ENCODE measurements around the gene TLN1. TPM values are rescaled to one million over a fixed set of nuclear protein-coding genes. Genes with fewer than 3 reads are reported as not detected.

Gene TLN1
- polyA plus RNA-seq, 3 donors = 46.6 to 251 (median 93.0) TPM

GRCh38 chr9:35741740-35742139 is 9.7 kb upstream of the TLN1 start:
- Histone ChIP-seq H3K9ac (ENCODE audit: insufficient read depth, low read length, poor library complexity, severe bottlenecking) (no peak overlapping the region), H3K79me2 (ENCODE audit: insufficient read depth, low read length) (peaks cover 33% of the 10 kb centered on the region), H3K27ac (ENCODE audit: low read depth in 1 of 2, low read length in 2 of 2) (no peak overlapping the region), H3K4me3 (replicated peaks in 1 of 3; ENCODE audit: low read depth in 2 of 3, low read length in 3 of 3) (no peak overlapping the region), H3K36me3 (replicated peaks in 1 of 2; ENCODE audit: control insufficient read depth in 1 of 2, insufficient read depth in 2 of 2, low read length in 2 of 2) (peaks cover 68 to 80% of the 10 kb centered on the region in 2 donors), H3K9me3 (replicated peaks in 1 of 2; ENCODE audit: control insufficient read depth in 1 of 2, insufficient read depth in 1 of 2, low read length in 2 of 2) (no peaks in the 10 kb centered on the region), H4K20me1 (ENCODE audit: insufficient read depth, low read length) (peaks cover 96% of the 10 kb centered on the region), H3K4me1 (ENCODE audit: control insufficient read depth in 1 of 2, insufficient read depth in 2 of 2, low read length in 2 of 2) (peaks cover 28 to 31% of the 10 kb centered on the region in 2 donors), H3K27me3 (ENCODE audit: control insufficient read depth in 2 of 2, insufficient read depth in 2 of 2, low read length in 2 of 2) (no peaks in the 10 kb centered on the region), H2AFZ (ENCODE audit: insufficient read depth, low read depth, low read length, poor library complexity, severe bottlenecking) (no peak overlapping the region), H3K4me2 (replicated peaks; ENCODE audit: extremely low read depth, low read length, poor library complexity, severe bottlenecking) (no peak overlapping the region)
- intact Hi-C loops (cut with micrococcal nuclease) = no loop called here
- TF ChIP-seq, protein P1, sequence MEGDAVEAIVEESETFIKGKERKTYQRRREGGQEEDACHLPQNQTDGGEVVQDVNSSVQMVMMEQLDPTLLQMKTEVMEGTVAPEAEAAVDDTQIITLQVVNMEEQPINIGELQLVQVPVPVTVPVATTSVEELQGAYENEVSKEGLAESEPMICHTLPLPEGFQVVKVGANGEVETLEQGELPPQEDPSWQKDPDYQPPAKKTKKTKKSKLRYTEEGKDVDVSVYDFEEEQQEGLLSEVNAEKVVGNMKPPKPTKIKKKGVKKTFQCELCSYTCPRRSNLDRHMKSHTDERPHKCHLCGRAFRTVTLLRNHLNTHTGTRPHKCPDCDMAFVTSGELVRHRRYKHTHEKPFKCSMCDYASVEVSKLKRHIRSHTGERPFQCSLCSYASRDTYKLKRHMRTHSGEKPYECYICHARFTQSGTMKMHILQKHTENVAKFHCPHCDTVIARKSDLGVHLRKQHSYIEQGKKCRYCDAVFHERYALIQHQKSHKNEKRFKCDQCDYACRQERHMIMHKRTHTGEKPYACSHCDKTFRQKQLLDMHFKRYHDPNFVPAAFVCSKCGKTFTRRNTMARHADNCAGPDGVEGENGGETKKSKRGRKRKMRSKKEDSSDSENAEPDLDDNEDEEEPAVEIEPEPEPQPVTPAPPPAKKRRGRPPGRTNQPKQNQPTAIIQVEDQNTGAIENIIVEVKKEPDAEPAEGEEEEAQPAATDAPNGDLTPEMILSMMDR (IDR thresholded peaks at IDR 0.05) = no peak
- H3K9me3 Mint-ChIP-seq = peaks cover 0 to 2% (median 0%) of the 10 kb centered on the region in 7 donors
- H3K4me1 Mint-ChIP-seq = peaks cover 32% of the 10 kb centered on the region
- peaks cover 0 to 3% (median 1%) of the 10 kb centered on the region in 3 donors for H3K27me3 Mint-ChIP-seq (ENCODE audit: low read depth in 3 of 3)
- peak overlapping the region in 2 of 7 donors; percentile 2 to 27 for H3K27ac Mint-ChIP-seq
- 75% methylated on average over 7 of the region's 7 CpGs for WGBS (ENCODE audit: insufficient coverage)
- DNase-seq = no peak
- no peak overlapping the region for H3K4me3 Mint-ChIP-seq
- peaks cover 84 to 93% of the 10 kb centered on the region in 2 donors for H3K36me3 Mint-ChIP-seq

DNA sequence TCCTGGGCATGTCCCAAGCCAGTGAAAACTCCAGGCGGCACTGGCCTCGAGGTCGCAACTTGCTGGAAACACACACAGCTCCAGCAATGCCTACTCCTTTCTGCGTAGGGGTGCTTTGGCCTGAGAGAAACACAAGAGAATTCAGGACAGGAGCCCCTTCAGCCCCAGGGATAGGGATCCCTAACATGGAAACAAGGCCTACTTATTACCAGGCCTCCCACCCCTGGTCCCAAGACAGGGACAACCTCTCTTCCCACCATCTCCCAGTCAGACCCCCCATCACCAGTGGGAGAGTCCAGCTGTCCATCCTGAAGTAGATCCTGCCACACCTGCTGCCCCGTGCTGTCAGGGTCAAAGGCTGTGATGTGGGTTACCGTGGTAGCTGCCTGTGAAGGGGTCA is 8.2 kb upstream of the TLN1 start:
- Mint-ChIP-seq H3K36me3 (peaks cover 81 to 97% of the 10 kb centered on the region in 2 donors), H3K27me3 (ENCODE audit: low read depth in 3 of 3) (peaks cover 0 to 3% (median 1%) of the 10 kb centered on the region in 3 donors), H3K4me1 (peaks cover 26% of the 10 kb centered on the region), H3K9me3 (peaks cover 0 to 2% (median 0%) of the 10 kb centered on the region in 7 donors), H3K4me3 (no peak overlapping the region), H3K27ac (peak overlapping the region in 1 of 7 donors; percentile 46)
- Histone ChIP-seq H3K4me3 (replicated peaks in 1 of 3; ENCODE audit: low read depth in 2 of 3, low read length in 3 of 3) (no peak overlapping the region), H3K9me3 (replicated peaks in 1 of 2; ENCODE audit: control insufficient read depth in 1 of 2, insufficient read depth in 1 of 2, low read length in 2 of 2) (no peaks in the 10 kb centered on the region), H3K79me2 (ENCODE audit: insufficient read depth, low read length) (peaks cover 18% of the 10 kb centered on the region), H3K4me2 (replicated peaks; ENCODE audit: extremely low read depth, low read length, poor library complexity, severe bottlenecking) (no peak overlapping the region), H2AFZ (ENCODE audit: insufficient read depth, low read depth, low read length, poor library complexity, severe bottlenecking) (no peak overlapping the region), H3K9ac (ENCODE audit: insufficient read depth, low read length, poor library complexity, severe bottlenecking) (no peak overlapping the region), H3K27me3 (ENCODE audit: control insufficient read depth in 2 of 2, insufficient read depth in 2 of 2, low read length in 2 of 2) (no peaks in the 10 kb centered on the region), H3K27ac (ENCODE audit: low read depth in 1 of 2, low read length in 2 of 2) (no peak overlapping the region), H3K4me1 (ENCODE audit: control insufficient read depth in 1 of 2, insufficient read depth in 2 of 2, low read length in 2 of 2) (peaks cover 16 to 23% of the 10 kb centered on the region in 2 donors), H4K20me1 (ENCODE audit: insufficient read depth, low read length) (peaks cover 96% of the 10 kb centered on the region), H3K36me3 (replicated peaks in 1 of 2; ENCODE audit: control insufficient read depth in 1 of 2, insufficient read depth in 2 of 2, low read length in 2 of 2) (peaks cover 77 to 94% of the 10 kb centered on the region in 2 donors)
- intact Hi-C loops (cut with micrococcal nuclease) = no loop called here
- TF ChIP-seq, protein P1 (IDR thresholded peaks at IDR 0.05) = no peak
- 86% methylated on average over 1 of the region's 6 CpGs for WGBS (ENCODE audit: insufficient coverage)
- DNase-seq = no peak

All from CD14-positive monocyte (primary cell).